ENCODE results near the gene SLC22A23. TPM values are rescaled to one million over a fixed set of nuclear protein-coding genes. Genes with fewer than 3 reads are reported as not detected.
"Not testable (repeated sequence)": the region's sequence is repeated elsewhere in the genome, so short reads cannot be mapped to it uniquely, and the experiment has no call there.

Gene SLC22A23
- polyA plus RNA-seq, 6 donors from 2014 or later = 0.43 to 0.61 (median 0.52) TPM; not detected in 2

GRCh38 chr6:3244003-3244831, 212.6 kb downstream of the SLC22A23 start:
- Mint-ChIP-seq H3K4me3 (no peak overlapping the region), H3K36me3 (peaks cover 0 to 6% of the 10 kb centered on the region in 2 donors), H3K27me3 (peaks cover 42 to 64% (median 56%) of the 10 kb centered on the region in 3 donors), H3K27ac (no peak overlapping the region), H3K4me1 (no peaks in the 10 kb centered on the region), H3K9me3 (peaks cover 0 to 2% (median 0%) of the 10 kb centered on the region in 7 donors)
- ATAC-seq (ENCODE audit: low read depth in 2 of 2) (no peak), DNase-seq (no peak)

GRCh38 chr6:3242768-3243167, 214.1 kb downstream of the SLC22A23 start:
- Mint-ChIP-seq H3K4me1 (peaks cover 0 to 1% (median 0%) of the 10 kb centered on the region in 3 donors), H3K27ac (no peak overlapping the region), H3K9me3 (peaks cover 0 to 2% (median 0%) of the 10 kb centered on the region in 7 donors), H3K4me3 (peak overlapping the region in 1 of 8 donors; percentile 6), H3K36me3 (peaks cover 0 to 6% of the 10 kb centered on the region in 2 donors), H3K27me3 (peaks cover 43 to 62% (median 57%) of the 10 kb centered on the region in 3 donors)
- DNase-seq (no peak), ATAC-seq (ENCODE audit: low read depth in 2 of 2) (no peak)

- H3K27me3 Mint-ChIP-seq = peaks cover 46 to 53% (median 50%) of the 10 kb centered on the region in 3 donors
- not testable (repeated sequence) for DNase-seq; H3K36me3 Mint-ChIP-seq; H3K27ac Mint-ChIP-seq; H3K9me3 Mint-ChIP-seq; H3K4me3 Mint-ChIP-seq; H3K4me1 Mint-ChIP-seq; ATAC-seq (ENCODE audit: low read depth in 2 of 2)
These were observed 215.1 kb downstream of the SLC22A23 start for GRCh38 chr6:3241745-3242144.

GRCh38 chr6:3240595-3240994, 216.3 kb downstream of the SLC22A23 start:
- DNase-seq (no peak), ATAC-seq (ENCODE audit: low read depth in 2 of 2) (no peak)
- Mint-ChIP-seq H3K4me3 (no peak overlapping the region), H3K27ac (no peak overlapping the region), H3K36me3 (peaks cover 0 to 6% of the 10 kb centered on the region in 2 donors), H3K27me3 (peaks cover 44 to 56% (median 55%) of the 10 kb centered on the region in 3 donors), H3K9me3 (peaks cover 0 to 2% (median 0%) of the 10 kb centered on the region in 7 donors), H3K4me1 (peaks cover 0 to 4% (median 0%) of the 10 kb centered on the region in 3 donors)

- no peak overlapping the region for H3K27ac Mint-ChIP-seq
- ATAC-seq (ENCODE audit: low read depth in 2 of 2) (no peak), DNase-seq (no peak)
- H3K27me3 Mint-ChIP-seq = peaks cover 38 to 65% (median 52%) of the 10 kb centered on the region in 3 donors
- H3K9me3 Mint-ChIP-seq = peaks cover 0 to 2% (median 0%) of the 10 kb centered on the region in 7 donors
- H3K4me1 Mint-ChIP-seq = peaks cover 0 to 4% (median 0%) of the 10 kb centered on the region in 3 donors
- H3K36me3 Mint-ChIP-seq = peaks cover 0 to 6% of the 10 kb centered on the region in 2 donors
- H3K4me3 Mint-ChIP-seq = no peak overlapping the region
These were observed 217.6 kb downstream of the SLC22A23 start for GRCh38 chr6:3239110-3239830.

- Mint-ChIP-seq H3K9me3 (peaks cover 0 to 2% (median 0%) of the 10 kb centered on the region in 7 donors), H3K4me1 (peaks cover 0 to 4% (median 0%) of the 10 kb centered on the region in 3 donors), H3K36me3 (peaks cover 0 to 6% of the 10 kb centered on the region in 2 donors), H3K27ac (no peak overlapping the region), H3K4me3 (no peak overlapping the region), H3K27me3 (peaks cover 42 to 65% (median 52%) of the 10 kb centered on the region in 3 donors)
- no peak for ATAC-seq (ENCODE audit: low read depth in 2 of 2)
- no peak for DNase-seq
These were observed 218.8 kb downstream of the SLC22A23 start for GRCh38 chr6:3237761-3238662.

- H3K4me3 Mint-ChIP-seq = no peak overlapping the region
- peak overlapping the region in 1 of 6 donors; percentile 81 for H3K27ac Mint-ChIP-seq
- ATAC-seq (ENCODE audit: low read depth in 2 of 2) (no peak), DNase-seq (no peak)
- H3K36me3 Mint-ChIP-seq = no peaks in the 10 kb centered on the region
- peaks cover 0 to 3% (median 0%) of the 10 kb centered on the region in 7 donors for H3K9me3 Mint-ChIP-seq
- H3K27me3 Mint-ChIP-seq = peaks cover 53 to 76% (median 62%) of the 10 kb centered on the region in 3 donors
- peaks cover 8 to 18% (median 16%) of the 10 kb centered on the region in 3 donors for H3K4me1 Mint-ChIP-seq
These were observed 220.8 kb downstream of the SLC22A23 start for GRCh38 chr6:3236005-3236404.

GRCh38 chr6:3235486-3235885, 221.4 kb downstream of the SLC22A23 start:
- H3K4me3 Mint-ChIP-seq = no peak overlapping the region

GRCh38 chr6:3233904-3234303, 222.9 kb downstream of the SLC22A23 start:
- peaks cover 0 to 3% of the 10 kb centered on the region in 2 donors for H3K36me3 Mint-ChIP-seq
- ATAC-seq (ENCODE audit: low read depth in 2 of 2) (no peak), DNase-seq (no peak)
- peaks cover 0 to 3% (median 0%) of the 10 kb centered on the region in 7 donors for H3K9me3 Mint-ChIP-seq
- H3K4me1 Mint-ChIP-seq = peaks cover 21 to 37% (median 33%) of the 10 kb centered on the region in 3 donors
- no peak overlapping the region for H3K27ac Mint-ChIP-seq
- H3K27me3 Mint-ChIP-seq = peaks cover 65 to 85% (median 83%) of the 10 kb centered on the region in 3 donors
- H3K4me3 Mint-ChIP-seq = no peak overlapping the region

More at GRCh38 chr6:3235486-3235885, 221.4 kb downstream of the SLC22A23 start:
- Mint-ChIP-seq H3K27ac (no peak overlapping the region), H3K9me3 (peaks cover 0 to 3% (median 0%) of the 10 kb centered on the region in 7 donors), H3K27me3 (peaks cover 58 to 80% (median 67%) of the 10 kb centered on the region in 3 donors), H3K36me3 (no peaks in the 10 kb centered on the region), H3K4me1 (peaks cover 11 to 23% (median 22%) of the 10 kb centered on the region in 3 donors)
- ATAC-seq (ENCODE audit: low read depth in 2 of 2) (no peak), DNase-seq (no peak)

GRCh38 chr6:3233321-3233720, 223.5 kb downstream of the SLC22A23 start:
- Mint-ChIP-seq H3K9me3 (peaks cover 0 to 3% (median 0%) of the 10 kb centered on the region in 7 donors), H3K27ac (no peak overlapping the region), H3K4me3 (peak overlapping the region in 1 of 8 donors; percentile 22), H3K27me3 (peaks cover 68 to 88% (median 83%) of the 10 kb centered on the region in 3 donors), H3K4me1 (peaks cover 25 to 41% (median 38%) of the 10 kb centered on the region in 3 donors), H3K36me3 (peaks cover 0 to 8% of the 10 kb centered on the region in 2 donors)
- ATAC-seq (ENCODE audit: low read depth in 2 of 2) (no peak), DNase-seq (no peak)

- Mint-ChIP-seq H3K27me3 (peaks cover 60 to 90% (median 82%) of the 10 kb centered on the region in 3 donors), H3K9me3 (peaks cover 0 to 3% (median 0%) of the 10 kb centered on the region in 7 donors), H3K4me3 (peak overlapping the region; percentile 29 to 94 (median 78)), H3K4me1 (peaks cover 33 to 46% (median 42%) of the 10 kb centered on the region in 3 donors), H3K36me3 (peaks cover 0 to 8% of the 10 kb centered on the region in 2 donors), H3K27ac (peak overlapping the region in 2 of 6 donors; percentile 12 to 29)
- ATAC-seq (ENCODE audit: low read depth in 2 of 2) (no peak), DNase-seq (no peak)
These were observed 224.6 kb downstream of the SLC22A23 start for GRCh38 chr6:3232017-3232945.

All from naive B cell (primary cell).